K562 (cell line): ENCODE measurements around the gene ANKS4B. TPM values are rescaled to one million over a fixed set of nuclear protein-coding genes. Genes with fewer than 3 reads are reported as not detected.

Experiments
- ATF6 ChIP-seq: sonication (generic); formaldehyde crosslinking; IDR thresholded peaks from 2 replicates; pipeline ENCODE4 v1.4.0; 2020; ENCODE audit warnings: mild to moderate bottlenecking, missing genetic modification reagents
- C11orf30 ChIP-seq: fragments of 450-650 bp; IDR thresholded peaks from 2 replicates; pipeline ENCODE4 v1.6.1; 2016; ENCODE audit warnings: low read depth, mild to moderate bottlenecking
- GMEB1 ChIP-seq: fragments of 250-450 bp; sonication (Bioruptor Pico); IDR thresholded peaks from 2 replicates; pipeline ENCODE4 v1.4.0; 2020; ENCODE audit warnings: mild to moderate bottlenecking
- MAFG ChIP-seq: fragments of 450-650 bp; conservative IDR thresholded peaks from 2 replicates; pipeline ENCODE4 v1.6.1; 2016; ENCODE audit warnings: missing genetic modification characterization, missing compliant biosample characterization
- NFATC3 ChIP-seq: fragments of 450-650 bp; IDR thresholded peaks from 2 replicates; pipeline ENCODE4 v1.6.1; 2017; ENCODE audit warnings: mild to moderate bottlenecking
- PBX2 ChIP-seq, 2 experiments: IDR thresholded peaks in 1 of 2; conservative IDR thresholded peaks in 1 of 2; 2 replicates each; pipeline ENCODE4 v1.6.1; 2016; ENCODE audit warnings: low read depth in 2 of 2, mild to moderate bottlenecking in 1 of 2, missing compliant biosample characterization in 1 of 2, missing genetic modification characterization in 1 of 2, moderate library complexity in 1 of 2
- PHF21A ChIP-seq: fragments of 450-650 bp; IDR thresholded peaks from 2 replicates; pipeline ENCODE4 v1.6.1; 2017; ENCODE audit warnings: low read depth, borderline replicate concordance
- PTTG1 ChIP-seq: fragments of 450-650 bp; IDR thresholded peaks from 2 replicates; pipeline ENCODE4 v1.6.1; 2016; ENCODE audit warnings: low read depth, mild to moderate bottlenecking, missing genetic modification characterization, missing compliant biosample characterization
- RCOR1 ChIP-seq, 2 experiments: IDR thresholded peaks; 2 replicates each; pipeline ENCODE4 v1.6.1; 2012; ENCODE audit warnings: low read depth in 2 of 2, low read length in 2 of 2, borderline replicate concordance in 1 of 2, improper control_type of control experiment in 1 of 2
- ZBTB8A ChIP-seq: fragments of 450-650 bp; IDR thresholded peaks from 2 replicates; pipeline ENCODE4 v1.6.1; 2018; ENCODE audit warnings: mild to moderate bottlenecking, moderate library complexity; ENCODE audit not compliant: partially characterized antibody
- ZC3H4 ChIP-seq: sonication (generic); formaldehyde crosslinking; IDR thresholded peaks from 2 replicates; pipeline ENCODE4 v1.9.0; 2021; ENCODE audit warnings: missing genetic modification reagents, borderline replicate concordance
- ZNF407 ChIP-seq: fragments of 450-650 bp; IDR thresholded peaks from 2 replicates; pipeline ENCODE4 v1.6.1; 2016; ENCODE audit warnings: low read depth
- polyA plus RNA-seq, 8 experiments: library from polyadenylated mRNA; depleted of rRNA in 4 of 8; stranded (reverse) in 5 of 8; unstranded in 3 of 8; fragments of >200 nt; fragmentation: Nextera tagmentation in 2 of 8; fragmentation: Illumina TruSeq in 1 of 8; extraction: Ambion mirVana in 2 of 8; extraction: Trizol in 1 of 8; gene quantifications; 2 replicates each; pipeline versions ENCODE4 v1.2.1 to v1.2.3, GENCODE V29; 2011 to 2014; ENCODE audit warnings: inconsistent platforms in 1 of 8, missing spikeins in 1 of 8
- total RNA-seq, 7 experiments: library from RNA; depleted of rRNA in 6 of 7; stranded (reverse); fragments of >200 nt in 6 of 7; fragmentation: Illumina TruSeq in 2 of 7; extraction: Trizol in 2 of 7; gene quantifications; 2 replicates each; pipeline versions ENCODE4 v1.2.1 to v1.2.3, GENCODE V29; 2011 to 2021; ENCODE audit warnings: low replicate concordance in 1 of 7

Gene ANKS4B
- total and polyA plus RNA-seq, 9 of the 15 experiments (the other 6 are each of a cell fraction or from before 2014, with no cell fraction given), result not detected

- TF ChIP-seq GMEB1 (CRISPR knock-in tag) (no peak), ZBTB8A (no peak), RCOR1 (IDR thresholded peaks at IDR 0.05; ENCODE audit: borderline replicate concordance in 1 of 2, low read depth in 2 of 2, low read length in 2 of 2) (peak in 1 of 2 experiments; percentile 41; a peak in 1 of 4 replicates), ZNF407 (no peak), C11orf30 (peak; percentile 82), PBX2 (CRISPR knock-in tag; IDR thresholded peaks at IDR 0.05; ENCODE audit: low read depth) (no peak), PBX2 (tag; conservative IDR thresholded peaks at IDR 0.05; ENCODE audit: low read depth) (peak; percentile 52; the same call in 1 of the 2 replicates), ZC3H4 (no peak), PHF21A (no peak), MAFG (tag) (peak; percentile 71), NFATC3 (no peak), ATF6 (CRISPR knock-in tag) (no peak), PTTG1 (tag) (no peak)
Measured at GRCh38 chr16:21302898-21303528, 69.5 kb downstream of the ANKS4B start (continued).
